Coronary artery (tissue), 2 donors: ENCODE results near the gene DRICH1.
A peak's percentile ranks its signal among the peaks of the same experiment; 100 is the strongest.
"Not testable (repeated sequence)": the region's sequence is repeated elsewhere in the genome, so short reads cannot be mapped to it uniquely, and the experiment has no call there.

ENCODE experiments used
- DNase-seq: peaks from one replicate; pipeline ENCODE4 v3.0.0-alpha.2; 2017; ENCODE audit warnings: low spot score
- H3K27ac ChIP-seq, 2 donors: fragments of 200-600 bp; sonication (generic); one replicate each; pipeline ENCODE4 v1.5.1; 2016 to 2019
- H3K4me3 ChIP-seq: fragments of 200-600 bp; sonication (generic); 2 replicates; pipeline ENCODE4 v1.5.1; 2016; ENCODE audit warnings: mild to moderate bottlenecking, moderate library complexity
- CTCF ChIP-seq: fragments of 200-600 bp; sonication (generic); IDR thresholded peaks from one replicate; pipeline ENCODE4 v1.5.1; 2019; ENCODE audit warnings: antibody characterized with exemption

DRICH1 gene

GRCh38 chr22:23565305-23565914 lies 66.7 kb downstream of the DRICH1 start:
- TF ChIP-seq CTCF, result no peak
- no peak overlapping the region for H3K27ac ChIP-seq
- peak overlapping the region; percentile 74 for H3K4me3 ChIP-seq
- DNase-seq, result no peak

DNA sequence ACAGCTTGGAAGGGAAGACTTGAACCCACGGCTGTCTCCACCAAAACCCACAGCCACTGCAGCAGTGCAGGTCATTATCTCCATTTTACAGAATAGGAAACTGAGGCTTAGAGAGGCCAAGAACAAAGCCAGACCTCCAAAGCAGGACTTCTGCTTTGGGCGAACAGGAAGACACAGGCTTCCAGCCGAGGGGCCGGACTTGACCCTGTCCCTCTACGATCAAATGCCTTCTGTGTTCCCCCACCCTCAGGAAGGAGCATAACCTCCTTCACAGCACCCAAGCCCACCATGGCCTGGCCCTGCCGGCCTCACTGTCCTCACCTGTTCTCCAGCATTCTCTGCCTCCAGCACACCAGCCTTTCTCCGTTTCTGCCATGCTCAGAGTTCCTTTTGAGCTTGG lies 67.8 kb downstream of the DRICH1 start:
- H3K4me3 ChIP-seq, result no peak overlapping the region
- H3K27ac ChIP-seq, result no peak overlapping the region
- TF ChIP-seq CTCF, result no peak
- DNase-seq, result no peak

GRCh38 chr22:23563111-23563510 lies 69.0 kb downstream of the DRICH1 start:
- H3K4me3 ChIP-seq, result no peak overlapping the region
- no peak for DNase-seq
- TF ChIP-seq CTCF, result no peak
- H3K27ac ChIP-seq, result no peak overlapping the region

DNA sequence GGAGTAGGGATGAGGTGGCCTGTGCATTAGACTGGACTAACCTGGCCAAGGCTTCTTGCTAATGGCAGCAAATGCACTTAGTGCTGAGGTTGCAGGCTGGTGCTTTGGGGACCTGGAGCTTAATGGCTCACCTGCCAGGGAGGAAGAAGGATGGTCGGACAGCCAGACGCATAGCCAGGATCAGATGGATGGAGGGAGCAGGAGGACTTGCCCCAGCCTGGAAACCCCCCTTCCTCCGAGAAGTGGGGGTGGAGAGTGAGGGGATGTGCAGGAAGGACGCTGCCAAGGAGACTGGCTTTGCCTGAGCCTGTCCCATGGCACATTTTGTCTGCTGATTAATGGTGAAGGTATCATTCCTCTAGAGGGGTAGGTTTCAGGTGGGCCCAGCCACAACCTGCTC lies 69.9 kb downstream of the DRICH1 start:
- H3K4me3 ChIP-seq, result no peak overlapping the region
- no peak for DNase-seq
- no peak overlapping the region for H3K27ac ChIP-seq
- TF ChIP-seq CTCF, result no peak

DNA sequence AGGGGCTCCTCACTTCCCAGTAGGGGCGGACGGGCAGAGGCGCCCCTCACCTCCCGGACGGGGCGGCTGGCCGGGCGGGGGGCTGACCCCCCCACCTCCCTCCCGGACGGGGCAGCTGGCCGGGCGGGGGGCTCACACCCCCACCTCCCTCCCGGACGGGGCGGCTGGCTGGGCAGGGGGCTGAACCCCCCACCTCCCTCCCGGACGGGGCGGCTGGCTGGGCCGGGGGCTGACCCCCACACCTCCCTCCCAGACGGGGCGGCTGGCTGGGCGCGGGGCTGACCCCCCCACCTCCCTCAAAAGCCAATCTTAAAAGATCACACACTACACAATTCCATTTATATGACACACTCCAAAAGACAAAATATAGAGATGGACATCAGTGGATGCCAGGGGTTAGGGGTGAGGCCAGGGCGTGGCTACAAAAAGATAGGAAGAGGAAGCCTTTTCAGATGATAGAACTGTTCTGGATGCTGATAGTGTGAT lies 71.1 kb downstream of the DRICH1 start:
- not testable (repeated sequence) for DNase-seq, H3K27ac ChIP-seq, H3K4me3 ChIP-seq

DNA sequence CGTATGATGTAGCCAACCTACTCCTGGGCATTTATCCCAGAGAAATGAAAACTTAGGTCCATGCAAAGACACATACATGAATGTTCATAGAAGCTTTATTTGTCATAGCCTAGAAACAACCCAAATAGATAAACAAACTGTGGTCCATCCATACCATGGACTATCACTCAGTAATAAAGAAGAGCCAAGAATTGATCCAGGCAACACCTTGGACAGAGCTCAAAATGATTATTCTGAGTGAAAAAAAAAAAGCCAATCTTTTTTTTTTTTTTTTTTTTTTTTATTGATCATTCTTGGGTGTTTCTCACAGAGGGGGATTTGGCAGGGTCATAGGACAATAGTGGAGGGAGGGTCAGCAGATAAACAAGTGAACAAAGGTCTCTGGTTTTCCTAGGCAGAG lies 71.9 kb downstream of the DRICH1 start:
- H3K4me3 ChIP-seq, DNase-seq, H3K27ac ChIP-seq: not testable (repeated sequence)
